Endothelial cell of hepatic sinusoid (primary cell): ENCODE measurements around the gene RGS9.
"Not testable (repeated sequence)": the region's sequence is repeated elsewhere in the genome, so short reads cannot be mapped to it uniquely, and the experiment has no call there.

Experiments
- in situ Hi-C: cut with HindIII; loops from 2 replicates; pipeline ENCODE4 v1.10.0; 2017; ENCODE audit warnings: low sequenced_read_pairs

The RGS9 gene

GRCh38 chr17:65109990-65110680 lies 27.0 kb upstream of the RGS9 start:
- in situ Hi-C loops, result loop anchor here (5.0 kb wide), 2 partner anchors 77 to 88 kb away; no protein-coding TSS in a partner anchor

GRCh38 chr17:65115839-65116238 lies 21.3 kb upstream of the RGS9 start:
- in situ Hi-C loops, result no loop called here

GRCh38 chr17:65116515-65116914 lies 20.7 kb upstream of the RGS9 start:
- in situ Hi-C loops, result not testable (repeated sequence)

GRCh38 chr17:65117384-65118035 lies 19.7 kb upstream of the RGS9 start:
- in situ Hi-C loops, result no loop called here

GRCh38 chr17:65121368-65121767 lies 15.8 kb upstream of the RGS9 start:
- in situ Hi-C loops, result no loop called here

- in situ Hi-C loops, result no loop called here
Observed at GRCh38 chr17:65121916-65122806, 15.0 kb upstream of the RGS9 start.

GRCh38 chr17:65122836-65123756 lies 14.1 kb upstream of the RGS9 start:
- in situ Hi-C loops, result no loop called here

- in situ Hi-C loops, result no loop called here
Observed at GRCh38 chr17:65123757-65124675, 13.2 kb upstream of the RGS9 start.

GRCh38 chr17:65130832-65131231 lies 6.3 kb upstream of the RGS9 start:
- in situ Hi-C loops, result no loop called here

- in situ Hi-C loops, result no loop called here
Observed at GRCh38 chr17:65131240-65131639, 5.9 kb upstream of the RGS9 start.

- in situ Hi-C loops, result no loop called here
Observed at GRCh38 chr17:65131946-65132345, 5.2 kb upstream of the RGS9 start.

GRCh38 chr17:65134035-65134434 lies 3.1 kb upstream of the RGS9 start:
- in situ Hi-C loops, result no loop called here

- in situ Hi-C loops, result no loop called here
Observed at GRCh38 chr17:65139101-65139764, 2.1 kb downstream of the RGS9 start.

GRCh38 chr17:65142247-65142646 lies 5.1 kb downstream of the RGS9 start:
- in situ Hi-C loops, result no loop called here

GRCh38 chr17:65143889-65144604 lies 6.9 kb downstream of the RGS9 start:
- in situ Hi-C loops, result no loop called here

- in situ Hi-C loops, result no loop called here
Observed at GRCh38 chr17:65145743-65146142, 8.6 kb downstream of the RGS9 start.

- in situ Hi-C loops, result no loop called here
Observed at GRCh38 chr17:65147955-65148354, 10.8 kb downstream of the RGS9 start.
